Limb (tissue), 2 donors: ENCODE measurements around the gene PECR.
A peak's percentile ranks its signal among the peaks of the same experiment; 100 is the strongest.
"Not testable (repeated sequence)": the region's sequence is repeated elsewhere in the genome, so short reads cannot be mapped to it uniquely, and the experiment has no call there.

ENCODE experiments used
- DNase-seq, 2 donors: peaks; one replicate each; pipeline ENCODE4 v3.0.0-alpha.2; 2016; ENCODE audit errors: extremely low spot score in 2 of 2

PECR gene

GRCh38 chr2:216031960-216032689 lies 49.5 kb downstream of the PECR start:
- no peak for DNase-seq

- DNase-seq: no peak
These were observed 51.4 kb downstream of the PECR start for GRCh38 chr2:216030216-216030615.

- no peak for DNase-seq
These were observed 52.0 kb downstream of the PECR start for GRCh38 chr2:216029416-216030129.

GRCh38 chr2:216024779-216025336 lies 56.8 kb downstream of the PECR start:
- no peak for DNase-seq

- DNase-seq: peak; percentile 25 to 55
These were observed 58.5 kb downstream of the PECR start for GRCh38 chr2:216023055-216023648.

- DNase-seq: no peak
These were observed 59.6 kb downstream of the PECR start for GRCh38 chr2:216021768-216022565.

GRCh38 chr2:216018709-216019108 lies 62.9 kb downstream of the PECR start:
- no peak for DNase-seq

GRCh38 chr2:216017365-216017764 lies 64.2 kb downstream of the PECR start:
- no peak for DNase-seq

- no peak for DNase-seq
These were observed 65.0 kb downstream of the PECR start for GRCh38 chr2:216016581-216016980.

- DNase-seq: no peak
These were observed 65.7 kb downstream of the PECR start for GRCh38 chr2:216015722-216016464.

- DNase-seq: no peak
These were observed 66.6 kb downstream of the PECR start for GRCh38 chr2:216014986-216015385.

- DNase-seq: no peak
These were observed 67.6 kb downstream of the PECR start for GRCh38 chr2:216014006-216014405.

- DNase-seq: peak; percentile 77 to 90
These were observed 68.3 kb downstream of the PECR start, which contains the start of gene MREG for GRCh38 chr2:216013080-216013909. MREG (minus strand) TSS chr2:216013551; CDS start chr2:216013327, 224 bp downstream.

GRCh38 chr2:216012830-216013079 lies 68.9 kb downstream of the PECR start:
- DNase-seq: no peak

- no peak for DNase-seq
These were observed 69.3 kb downstream of the PECR start for GRCh38 chr2:216012133-216012829.

GRCh38 chr2:216009215-216009614 lies 72.4 kb downstream of the PECR start:
- not testable (repeated sequence) for DNase-seq

- DNase-seq: no peak
These were observed 73.2 kb downstream of the PECR start for GRCh38 chr2:216008387-216008786.

- DNase-seq: no peak
These were observed 75.4 kb downstream of the PECR start for GRCh38 chr2:216006164-216006663.

GRCh38 chr2:216004697-216005283 lies 76.8 kb downstream of the PECR start:
- DNase-seq: no peak
